Neural cell (in vitro differentiated cells): Measurements from ENCODE around the gene CLIC3. TPM values are rescaled to one million over a fixed set of nuclear protein-coding genes. Genes with fewer than 3 reads are reported as not detected.

Source experiments
- H2AFZ ChIP-seq: fragments of 200-600, 300-800 bp; sonication (generic), shearing (Covaris generic); 2 replicates; pipeline ENCODE4 v1.6.0; 2014; ENCODE audit warnings: low read depth, mild to moderate bottlenecking, antibody characterized with exemption, low read length, moderate library complexity
- H3F3A ChIP-seq: fragments of 200-600 bp; shearing (Covaris generic); 2 replicates; pipeline ENCODE4 v1.6.1; 2016; ENCODE audit warnings: mild to moderate bottlenecking, moderate library complexity, mixed read lengths, antibody characterized with exemption, low read length; ENCODE audit not compliant: insufficient read depth, poor library complexity, severe bottlenecking
- H3K27ac ChIP-seq: fragments of 200-600, 300-800 bp; sonication (generic), shearing (Covaris generic); 2 replicates; pipeline ENCODE4 v1.5.1; 2014; ENCODE audit warnings: mild to moderate bottlenecking, low read length, moderate library complexity
- H3K27me3 ChIP-seq: fragments of 300-800, 200-600 bp; sonication (generic), shearing (Covaris generic); 2 replicates; pipeline ENCODE4 v1.6.0; 2014; ENCODE audit warnings: mild to moderate bottlenecking, low read depth, low read length, moderate library complexity; ENCODE audit not compliant: insufficient read depth
- H3K36me3 ChIP-seq: fragments of 300-800, 200-600 bp; sonication (generic), shearing (Covaris generic); 2 replicates; pipeline ENCODE4 v1.5.1; 2014; ENCODE audit warnings: mild to moderate bottlenecking, antibody characterized with exemption, low read length, moderate library complexity; ENCODE audit not compliant: insufficient read depth
- H3K4me2 ChIP-seq: fragments of 300-800, 200-600 bp; sonication (generic), shearing (Covaris generic); 2 replicates; pipeline ENCODE4 v1.6.0; 2014; ENCODE audit warnings: mild to moderate bottlenecking, low read length
- H3K4me3 ChIP-seq: fragments of 300-800, 200-600 bp; sonication (generic), shearing (Covaris generic); 2 replicates; pipeline ENCODE4 v1.5.1; 2014; ENCODE audit warnings: mild to moderate bottlenecking, low read length, moderate library complexity
- H3K79me2 ChIP-seq: fragments of 200-600 bp; shearing (Covaris generic); replicated peaks from 2 replicates; pipeline ENCODE4 v1.6.0; 2014; ENCODE audit warnings: mild to moderate bottlenecking, low read length, moderate library complexity; ENCODE audit not compliant: insufficient read depth
- H3K9ac ChIP-seq: fragments of 300-800, 200-600 bp; sonication (generic), shearing (Covaris generic); 2 replicates; pipeline ENCODE4 v1.6.1; 2016; ENCODE audit warnings: mild to moderate bottlenecking, low read length, mixed read lengths
- H3K9me2 ChIP-seq: fragments of 200-600 bp; shearing (Covaris generic); 2 replicates; pipeline ENCODE4 v1.6.1; 2016; ENCODE audit warnings: mild to moderate bottlenecking, low read length, mixed read lengths; ENCODE audit not compliant: insufficient read depth
- H3K9me3 ChIP-seq: fragments of 200-600, 300-800 bp; sonication (generic), shearing (Covaris generic); 2 replicates; pipeline ENCODE4 v1.6.1; 2016; ENCODE audit warnings: mild to moderate bottlenecking, mixed run types, low read length, moderate library complexity, mixed read lengths
- H4K20me1 ChIP-seq: fragments of 200-600 bp; shearing (Covaris generic); 2 replicates; pipeline ENCODE4 v1.6.1; 2016; ENCODE audit warnings: mild to moderate bottlenecking, mixed run types; ENCODE audit not compliant: insufficient read depth
- EP300 ChIP-seq: fragments of 450-650 bp; conservative IDR thresholded peaks from 2 replicates; pipeline ENCODE4 v1.6.1; 2014; ENCODE audit warnings: antibody characterized with exemption, mild to moderate bottlenecking, moderate library complexity; ENCODE audit not compliant: poor library complexity, severe bottlenecking
- EZH2 ChIP-seq: fragments of 200-600, 300-800 bp; shearing (Covaris generic), sonication (generic); IDR thresholded peaks from 2 replicates; pipeline ENCODE4 v1.6.1; 2014; ENCODE audit warnings: antibody characterized with exemption, low read length, borderline replicate concordance, mild to moderate bottlenecking; ENCODE audit not compliant: insufficient read depth, poor library complexity, severe bottlenecking
- MXI1 ChIP-seq: fragments of 450-650 bp; conservative IDR thresholded peaks from 2 replicates; pipeline ENCODE4 v1.6.1; 2014; ENCODE audit warnings: antibody characterized with exemption, mild to moderate bottlenecking; ENCODE audit not compliant: poor library complexity, severe bottlenecking
- POLR2AphosphoS5 ChIP-seq: IDR thresholded peaks from 2 replicates; pipeline ENCODE4 v1.6.1; 2012
- RAD21 ChIP-seq: fragments of 450-650 bp; conservative IDR thresholded peaks from 2 replicates; pipeline ENCODE4 v1.6.1; 2014; ENCODE audit warnings: antibody characterized with exemption, mild to moderate bottlenecking, moderate library complexity
- REST ChIP-seq: IDR thresholded peaks from 2 replicates; pipeline ENCODE4 v1.6.1; 2012; ENCODE audit warnings: borderline replicate concordance
- SMC3 ChIP-seq: fragments of 450-650 bp; conservative IDR thresholded peaks from 2 replicates; pipeline ENCODE4 v1.6.1; 2014; ENCODE audit warnings: antibody characterized with exemption, mild to moderate bottlenecking, moderate library complexity; ENCODE audit not compliant: poor library complexity
- TAF1 ChIP-seq: IDR thresholded peaks from 2 replicates; pipeline ENCODE4 v1.6.1; 2012; ENCODE audit warnings: low read depth
- polyA plus RNA-seq: library from polyadenylated mRNA; depleted of rRNA; stranded (reverse); fragments of >200 nt; gene quantifications from 2 replicates; pipeline ENCODE4 v1.2.3, GENCODE V29; 2014
- TF ChIP-seq, protein P1 (sequence below): fragments of 450-650 bp; IDR thresholded peaks from 2 replicates; pipeline ENCODE4 v1.5.1; 2014; ENCODE audit warnings: antibody characterized with exemption, mild to moderate bottlenecking, moderate library complexity; ENCODE audit not compliant: poor library complexity, severe bottlenecking

CLIC3 gene
- polyA plus RNA-seq, 1 donor from 2014 or later = not detected

DNA sequence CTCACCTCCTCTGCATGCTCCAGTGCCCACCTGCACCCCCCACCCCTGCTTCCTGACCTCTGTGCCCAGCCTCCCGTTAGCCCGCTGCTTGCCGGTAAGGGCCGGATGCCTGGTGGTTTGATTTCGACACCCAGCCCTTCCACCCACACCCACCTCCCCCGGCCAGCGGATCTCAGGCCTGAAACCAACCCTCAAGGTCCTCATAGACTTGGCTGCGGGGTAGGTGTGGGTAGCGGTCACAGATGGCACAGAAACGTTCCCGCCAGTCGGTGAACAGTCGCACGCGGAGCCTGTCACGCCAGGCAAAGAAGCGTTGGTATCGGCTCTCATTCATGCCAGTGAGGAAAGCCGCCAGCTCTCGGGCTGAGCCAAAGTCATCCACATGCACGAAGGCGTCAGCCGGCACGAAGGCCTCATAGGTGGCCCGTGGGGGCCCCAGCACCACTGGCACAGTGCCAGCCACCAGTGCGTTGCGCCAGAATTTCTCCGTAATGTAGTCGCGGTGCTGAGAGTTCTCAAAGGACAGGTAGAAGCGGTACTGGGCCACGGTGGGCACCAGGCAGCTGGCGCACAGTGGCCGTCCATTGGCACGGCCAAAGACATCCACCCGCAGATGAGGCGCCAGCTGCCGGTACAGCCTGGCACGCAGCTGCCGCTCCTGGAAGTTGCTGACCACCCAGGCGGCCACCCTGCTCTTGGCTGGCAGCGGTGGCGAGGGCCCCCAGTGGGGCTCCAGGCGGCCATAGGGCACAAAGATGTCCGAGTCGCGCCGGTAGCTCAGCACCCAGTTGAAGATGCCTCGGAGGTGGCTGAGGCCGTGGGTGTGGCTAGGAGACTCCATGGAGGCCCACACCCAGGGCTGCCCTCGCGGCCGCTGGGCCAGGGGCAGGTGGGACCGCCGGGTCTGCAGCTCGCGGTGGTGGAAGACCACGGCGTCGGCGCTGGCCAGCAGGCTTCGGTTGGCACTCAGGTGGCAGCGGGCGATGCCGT is 34.5 kb upstream of the CLIC3 start:
- H3K36me3 ChIP-seq = no peaks in the 10 kb centered on the region
- H3K9me3 ChIP-seq = no peaks in the 10 kb centered on the region
- H3K9ac ChIP-seq = no peak overlapping the region
- no peak overlapping the region for H3K4me3 ChIP-seq
- TF ChIP-seq POLR2AphosphoS5 = no peak
- TF ChIP-seq SMC3 = no peak
- TF ChIP-seq, protein P1, sequence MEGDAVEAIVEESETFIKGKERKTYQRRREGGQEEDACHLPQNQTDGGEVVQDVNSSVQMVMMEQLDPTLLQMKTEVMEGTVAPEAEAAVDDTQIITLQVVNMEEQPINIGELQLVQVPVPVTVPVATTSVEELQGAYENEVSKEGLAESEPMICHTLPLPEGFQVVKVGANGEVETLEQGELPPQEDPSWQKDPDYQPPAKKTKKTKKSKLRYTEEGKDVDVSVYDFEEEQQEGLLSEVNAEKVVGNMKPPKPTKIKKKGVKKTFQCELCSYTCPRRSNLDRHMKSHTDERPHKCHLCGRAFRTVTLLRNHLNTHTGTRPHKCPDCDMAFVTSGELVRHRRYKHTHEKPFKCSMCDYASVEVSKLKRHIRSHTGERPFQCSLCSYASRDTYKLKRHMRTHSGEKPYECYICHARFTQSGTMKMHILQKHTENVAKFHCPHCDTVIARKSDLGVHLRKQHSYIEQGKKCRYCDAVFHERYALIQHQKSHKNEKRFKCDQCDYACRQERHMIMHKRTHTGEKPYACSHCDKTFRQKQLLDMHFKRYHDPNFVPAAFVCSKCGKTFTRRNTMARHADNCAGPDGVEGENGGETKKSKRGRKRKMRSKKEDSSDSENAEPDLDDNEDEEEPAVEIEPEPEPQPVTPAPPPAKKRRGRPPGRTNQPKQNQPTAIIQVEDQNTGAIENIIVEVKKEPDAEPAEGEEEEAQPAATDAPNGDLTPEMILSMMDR = no peak
- no peak for TF ChIP-seq EP300
- no peak for TF ChIP-seq EZH2
- no peak for TF ChIP-seq MXI1
- TF ChIP-seq REST = no peak
- TF ChIP-seq TAF1 = no peak
- TF ChIP-seq RAD21 = no peak
- no peak overlapping the region for H2AFZ ChIP-seq
- H3K4me2 ChIP-seq = no peak overlapping the region
- H3K9me2 ChIP-seq = no peaks in the 10 kb centered on the region
- H3F3A ChIP-seq = no peaks in the 10 kb centered on the region
- H4K20me1 ChIP-seq = no peaks in the 10 kb centered on the region
- peaks cover 5% of the 10 kb centered on the region for H3K79me2 ChIP-seq
- H3K27ac ChIP-seq = no peak overlapping the region
- H3K27me3 ChIP-seq = no peaks in the 10 kb centered on the region

GRCh38 chr9:137030006-137030405 is 33.6 kb upstream of the CLIC3 start:
- Histone ChIP-seq H3F3A (no peaks in the 10 kb centered on the region), H3K9me3 (no peaks in the 10 kb centered on the region), H4K20me1 (no peaks in the 10 kb centered on the region), H3K79me2 (peaks cover 5% of the 10 kb centered on the region), H3K36me3 (no peaks in the 10 kb centered on the region), H3K4me2 (no peak overlapping the region), H3K9ac (no peak overlapping the region), H3K27me3 (no peaks in the 10 kb centered on the region), H3K9me2 (no peaks in the 10 kb centered on the region), H3K27ac (no peak overlapping the region), H2AFZ (no peak overlapping the region), H3K4me3 (no peak overlapping the region)
- TF ChIP-seq REST = no peak
- TF ChIP-seq, protein P1 = no peak
- TF ChIP-seq SMC3 = no peak
- no peak for TF ChIP-seq MXI1
- TF ChIP-seq RAD21 = no peak
- no peak for TF ChIP-seq TAF1
- no peak for TF ChIP-seq POLR2AphosphoS5
- TF ChIP-seq EZH2 = no peak
- TF ChIP-seq EP300 = no peak
